ENCODE data around the gene HMGXB3.
A peak's percentile ranks its signal among the peaks of the same experiment; 100 is the strongest.

DNA sequence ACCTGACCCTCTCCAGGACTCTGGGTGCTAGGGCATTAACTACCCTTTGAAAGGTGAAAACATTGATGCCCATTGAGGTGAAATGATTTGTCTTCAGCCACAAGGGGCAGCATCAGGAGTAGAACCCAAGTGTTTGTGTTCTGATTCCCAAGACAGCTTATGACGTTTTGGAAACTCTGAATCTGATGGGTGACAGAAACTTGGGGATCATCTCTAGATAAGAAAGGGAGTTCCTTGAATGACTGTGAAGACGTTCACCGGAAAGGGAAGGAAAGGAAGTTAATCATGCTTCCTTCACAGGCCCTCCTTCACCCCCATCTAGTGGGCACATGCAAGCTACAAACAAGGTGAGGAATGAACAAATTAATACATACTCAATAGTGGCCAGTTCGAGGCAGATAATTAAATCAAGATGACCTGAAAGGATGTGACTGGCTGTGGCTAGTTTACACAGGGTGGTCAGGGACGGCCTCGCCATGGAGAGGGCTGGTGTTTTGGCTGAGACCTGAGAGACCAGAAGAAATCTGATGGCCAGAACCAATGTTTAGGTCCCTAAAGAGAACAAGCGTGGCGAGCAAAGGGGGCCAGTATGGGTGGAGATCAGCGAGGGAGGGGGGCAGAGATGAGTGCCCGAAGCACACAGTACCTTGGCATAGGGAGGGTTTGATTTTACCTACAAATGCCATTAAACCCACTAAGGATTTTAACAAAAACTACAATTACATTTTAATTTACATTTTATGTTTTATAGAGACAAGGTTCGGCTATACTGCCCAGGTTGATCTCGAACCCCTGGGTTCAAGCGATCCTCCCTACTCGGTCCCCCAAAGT, 40.9 kb upstream of the HMGXB3 start:
- TF ChIP-seq, protein P1, sequence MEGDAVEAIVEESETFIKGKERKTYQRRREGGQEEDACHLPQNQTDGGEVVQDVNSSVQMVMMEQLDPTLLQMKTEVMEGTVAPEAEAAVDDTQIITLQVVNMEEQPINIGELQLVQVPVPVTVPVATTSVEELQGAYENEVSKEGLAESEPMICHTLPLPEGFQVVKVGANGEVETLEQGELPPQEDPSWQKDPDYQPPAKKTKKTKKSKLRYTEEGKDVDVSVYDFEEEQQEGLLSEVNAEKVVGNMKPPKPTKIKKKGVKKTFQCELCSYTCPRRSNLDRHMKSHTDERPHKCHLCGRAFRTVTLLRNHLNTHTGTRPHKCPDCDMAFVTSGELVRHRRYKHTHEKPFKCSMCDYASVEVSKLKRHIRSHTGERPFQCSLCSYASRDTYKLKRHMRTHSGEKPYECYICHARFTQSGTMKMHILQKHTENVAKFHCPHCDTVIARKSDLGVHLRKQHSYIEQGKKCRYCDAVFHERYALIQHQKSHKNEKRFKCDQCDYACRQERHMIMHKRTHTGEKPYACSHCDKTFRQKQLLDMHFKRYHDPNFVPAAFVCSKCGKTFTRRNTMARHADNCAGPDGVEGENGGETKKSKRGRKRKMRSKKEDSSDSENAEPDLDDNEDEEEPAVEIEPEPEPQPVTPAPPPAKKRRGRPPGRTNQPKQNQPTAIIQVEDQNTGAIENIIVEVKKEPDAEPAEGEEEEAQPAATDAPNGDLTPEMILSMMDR (IDR thresholded peaks at IDR 0.05), result peak; percentile 60
- TF ChIP-seq EZH2 (IDR thresholded peaks at IDR 0.05), result no peak
- no peak for TF ChIP-seq EZH2phosphoT487 (IDR thresholded peaks at IDR 0.05)

All from neural progenitor cell (in vitro differentiated cells).